HG03060 (cell line): ENCODE results near the gene FAM200B.

Source experiments
- ATAC-seq: cut with Tn5 transposase; IDR thresholded peaks from one replicate; pipeline ENCODE4 v1.9.1; 2021; ENCODE audit warnings: low read depth, moderate number of reproducible peaks; ENCODE audit not compliant: unreplicated experiment

FAM200B gene

GRCh38 chr4:15681372-15682241 is at the start of gene FAM200B:
TSS of gene FAM200B (plus strand) at chr4:15681827. CDS start at chr4:15686978, 5,151 bp downstream.
- peak; percentile 91 for ATAC-seq

GRCh38 chr4:15636818-15637217 is 44.8 kb upstream of the FAM200B start:
- ATAC-seq: no peak

- ATAC-seq: no peak
Observed at GRCh38 chr4:15638418-15638817, 43.2 kb upstream of the FAM200B start.

GRCh38 chr4:15648600-15648999 is 33.0 kb upstream of the FAM200B start:
- ATAC-seq: no peak

- ATAC-seq: peak; percentile 39
Observed at GRCh38 chr4:15649914-15650545, 31.6 kb upstream of the FAM200B start.

- no peak for ATAC-seq
Observed at GRCh38 chr4:15651676-15652075, 30.0 kb upstream of the FAM200B start.

GRCh38 chr4:15652191-15652590 is 29.4 kb upstream of the FAM200B start:
- no peak for ATAC-seq

- no peak for ATAC-seq
Observed at GRCh38 chr4:15652841-15653240, 28.8 kb upstream of the FAM200B start.

- ATAC-seq: no peak
Observed at GRCh38 chr4:15653420-15653819, 28.2 kb upstream of the FAM200B start.

- peak; percentile 29 for ATAC-seq
Observed at GRCh38 chr4:15653864-15654592, 27.6 kb upstream of the FAM200B start.

GRCh38 chr4:15654593-15655222 is 26.9 kb upstream of the FAM200B start:
- peak; percentile 24 for ATAC-seq

- ATAC-seq: peak; percentile 36
Observed at GRCh38 chr4:15655223-15656037, 26.2 kb upstream of the FAM200B start, which contains the start of gene FBXL5. TSS of gene FBXL5 (minus strand) at chr4:15655357. CDS start at chr4:15655287, 70 bp downstream.

GRCh38 chr4:15656038-15656470 is 25.6 kb upstream of the FAM200B start:
- ATAC-seq: no peak

GRCh38 chr4:15657366-15657765 is 24.3 kb upstream of the FAM200B start:
- ATAC-seq: no peak

- no peak for ATAC-seq
Observed at GRCh38 chr4:15658136-15658770, 23.4 kb upstream of the FAM200B start.

- ATAC-seq: no peak
Observed at GRCh38 chr4:15658781-15659180, 22.8 kb upstream of the FAM200B start.

- no peak for ATAC-seq
Observed at GRCh38 chr4:15659768-15660570, 21.7 kb upstream of the FAM200B start.

GRCh38 chr4:15665753-15666365 is 15.8 kb upstream of the FAM200B start:
- no peak for ATAC-seq
